Measurements from ENCODE around the gene MAP1S. TPM values are rescaled to one million over a fixed set of nuclear protein-coding genes. Genes with fewer than 3 reads are reported as not detected.

Gene MAP1S
- total and polyA plus RNA-seq, 2 of the 4 experiments (the other 2 are of a cell fraction) = 6.1 to 48.6 TPM

DNA sequence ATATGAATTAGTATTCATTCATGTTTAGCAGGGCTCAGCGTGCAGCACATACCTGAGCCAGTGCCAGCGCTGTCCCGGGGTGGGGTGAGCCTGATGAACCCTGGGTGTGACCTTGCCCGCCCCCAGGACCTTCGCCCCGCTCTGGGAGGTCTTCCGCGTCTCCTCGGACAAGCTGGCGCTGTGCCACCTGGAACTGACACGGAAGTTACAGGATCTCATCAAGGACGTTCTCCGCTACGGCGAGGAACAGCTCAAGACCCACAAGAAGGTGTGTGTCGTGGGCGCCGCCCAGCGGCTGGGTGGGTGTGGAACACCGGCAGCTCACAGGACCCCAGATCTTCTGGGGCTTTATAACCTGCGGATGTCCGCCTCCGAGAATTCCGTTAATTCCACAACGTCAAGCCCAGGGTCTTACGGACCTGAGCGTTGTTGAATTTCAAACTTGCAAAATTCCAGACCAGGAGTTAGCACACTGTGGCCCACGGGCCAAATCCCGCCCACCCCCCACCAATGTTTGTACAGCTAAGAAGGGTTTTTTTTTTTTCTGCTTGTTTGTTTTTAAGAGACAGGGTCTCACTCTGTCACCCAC is 47.4 kb downstream of the MAP1S start:
- no peak overlapping the region for H3K4me3 ChIP-seq (ENCODE audit: insufficient read depth, low read depth, low read length)
- H3K79me1 ChIP-seq (ENCODE audit: low read depth in 1 of 2, low read length in 2 of 2) = no peaks in the 10 kb centered on the region
- in situ Hi-C loops (cut with MboI; ENCODE audit: low sequenced_read_pairs) (no loop called here), intact Hi-C loops (cut with micrococcal nuclease) (loop anchor here (1.0 to 10.0 kb wide), 3 partner anchors 62 to 312 kb away; no protein-coding TSS in a partner anchor), dilution Hi-C loops (cut with HindIII; ENCODE audit: low sequenced_read_pairs, unreplicated experiment) (no loop called here)
- H3K9ac ChIP-seq (ENCODE audit: low read depth, low read length) = 0 out of 2 replicates have a peak overlapping the region, but pooled peaks have one; percentile 31
- TF ChIP-seq CHD1 (IDR thresholded peaks at IDR 0.05; ENCODE audit: low read depth, low read length) (no peak), RAD21 (IDR thresholded peaks at IDR 0.05; ENCODE audit: low read length) (peak; percentile 89), NFE2L2 (IDR thresholded peaks at IDR 0.05; ENCODE audit: low read depth, low read length) (no peak), POLR2A (IDR thresholded peaks at IDR 0.05; ENCODE audit: low read depth, low read length) (no peak), MXI1 (IDR thresholded peaks at IDR 0.05; ENCODE audit: borderline replicate concordance, low read depth, low read length) (no peak), RCOR1 (IDR thresholded peaks at IDR 0.05; ENCODE audit: insufficient replicate concordance, low read length) (no peak), SMC3 (IDR thresholded peaks at IDR 0.05; ENCODE audit: low read depth, low read length) (peak; percentile 69)
- TF ChIP-seq, protein P1, sequence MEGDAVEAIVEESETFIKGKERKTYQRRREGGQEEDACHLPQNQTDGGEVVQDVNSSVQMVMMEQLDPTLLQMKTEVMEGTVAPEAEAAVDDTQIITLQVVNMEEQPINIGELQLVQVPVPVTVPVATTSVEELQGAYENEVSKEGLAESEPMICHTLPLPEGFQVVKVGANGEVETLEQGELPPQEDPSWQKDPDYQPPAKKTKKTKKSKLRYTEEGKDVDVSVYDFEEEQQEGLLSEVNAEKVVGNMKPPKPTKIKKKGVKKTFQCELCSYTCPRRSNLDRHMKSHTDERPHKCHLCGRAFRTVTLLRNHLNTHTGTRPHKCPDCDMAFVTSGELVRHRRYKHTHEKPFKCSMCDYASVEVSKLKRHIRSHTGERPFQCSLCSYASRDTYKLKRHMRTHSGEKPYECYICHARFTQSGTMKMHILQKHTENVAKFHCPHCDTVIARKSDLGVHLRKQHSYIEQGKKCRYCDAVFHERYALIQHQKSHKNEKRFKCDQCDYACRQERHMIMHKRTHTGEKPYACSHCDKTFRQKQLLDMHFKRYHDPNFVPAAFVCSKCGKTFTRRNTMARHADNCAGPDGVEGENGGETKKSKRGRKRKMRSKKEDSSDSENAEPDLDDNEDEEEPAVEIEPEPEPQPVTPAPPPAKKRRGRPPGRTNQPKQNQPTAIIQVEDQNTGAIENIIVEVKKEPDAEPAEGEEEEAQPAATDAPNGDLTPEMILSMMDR (conservative IDR thresholded peaks at IDR 0.05; ENCODE audit: low read depth, low read length) = peak; percentile 81
- TF ChIP-seq, protein P2, sequence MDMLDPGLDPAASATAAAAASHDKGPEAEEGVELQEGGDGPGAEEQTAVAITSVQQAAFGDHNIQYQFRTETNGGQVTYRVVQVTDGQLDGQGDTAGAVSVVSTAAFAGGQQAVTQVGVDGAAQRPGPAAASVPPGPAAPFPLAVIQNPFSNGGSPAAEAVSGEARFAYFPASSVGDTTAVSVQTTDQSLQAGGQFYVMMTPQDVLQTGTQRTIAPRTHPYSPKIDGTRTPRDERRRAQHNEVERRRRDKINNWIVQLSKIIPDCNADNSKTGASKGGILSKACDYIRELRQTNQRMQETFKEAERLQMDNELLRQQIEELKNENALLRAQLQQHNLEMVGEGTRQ (IDR thresholded peaks at IDR 0.05; ENCODE audit: low read depth, low read length) = no peak
- H3K27me3 ChIP-seq (ENCODE audit: control insufficient read depth, insufficient read depth, low read length) = peaks cover 3% of the 10 kb centered on the region; the same call in 1 of the 2 replicates
- no peaks in the 10 kb centered on the region for H3K9me3 ChIP-seq (ENCODE audit: control insufficient read depth, insufficient read depth, low read length)
- DNase-seq (peak; percentile 77), ATAC-seq (ENCODE audit: low read depth) (peak; percentile 97)
- H3K14ac ChIP-seq (replicated peaks; ENCODE audit: low read depth, low read length) = no peak overlapping the region
- H2AK9ac ChIP-seq (replicated peaks; ENCODE audit: low read depth, low read length, poor library complexity) = peak overlapping the region; percentile 89
- H3K9me1 ChIP-seq (ENCODE audit: insufficient read depth, low read length) = no peaks in the 10 kb centered on the region
- no TSS peak for BruUV-seq (replicated peaks)
- no peaks in the 10 kb centered on the region for H4K20me1 ChIP-seq (ENCODE audit: insufficient read depth, low read length)
- POLR2A ChIA-PET (ENCODE audit: unreplicated experiment) = no interaction called here
- no peak overlapping the region for H4K91ac ChIP-seq (ENCODE audit: insufficient read depth, low read depth, low read length)
- no peaks in the 10 kb centered on the region for H3K36me3 ChIP-seq (ENCODE audit: control insufficient read depth, insufficient read depth, low read length)
- no peak overlapping the region for H3K27ac ChIP-seq (ENCODE audit: insufficient read depth, low read length)
- no peak overlapping the region for H3K18ac ChIP-seq (ENCODE audit: low read depth, low read length)
- H4K5ac ChIP-seq (ENCODE audit: low read depth, low read length) = no peak overlapping the region
- H3K56ac ChIP-seq (ENCODE audit: extremely low read depth, insufficient read depth, low read length) = no peak overlapping the region
- peak overlapping the region; percentile 71 for H3K4me2 ChIP-seq (ENCODE audit: low read depth, low read length)
- peak overlapping the region; percentile 78; the same call in 1 of the 2 replicates for H3K23ac ChIP-seq (ENCODE audit: low read depth, low read length)
- no peak overlapping the region for H3K4ac ChIP-seq (ENCODE audit: low read depth, low read length)
- H2AFZ ChIP-seq (replicated peaks; ENCODE audit: low read length, poor library complexity) = peak overlapping the region; percentile 93
- CTCF ChIA-PET = interaction anchor here (0.5 to 1.7 kb wide), 18 partner anchors 10 to 917 kb away, joined by 3 to 7 read pairs (median 3); partner anchors contain the start of gene PGLS
- H2BK15ac ChIP-seq (ENCODE audit: low read depth, low read length) = no peak overlapping the region
- 0 out of 4 replicates have a peak overlapping the region, but pooled peaks of 1 of the 2 experiments have one; percentile 58 for H4K8ac ChIP-seq (ENCODE audit: low read depth in 2 of 2, low read length in 2 of 2)
- no peaks in the 10 kb centered on the region for H3K4me1 ChIP-seq (ENCODE audit: control insufficient read depth, insufficient read depth, low read length)
- H2BK120ac ChIP-seq (ENCODE audit: low read depth, low read length) = no peak overlapping the region
- H2BK5ac ChIP-seq (ENCODE audit: low read depth, low read length, poor library complexity, severe bottlenecking) = no peak overlapping the region
- 5% methylated on average over 11 of the region's 29 CpGs; no CpG with 5 or more reads in 1 of the 2 experiments for WGBS, 2 experiments (ENCODE audit: extremely low coverage in 2 of 2, insufficient read length in 1 of 2)
- no peak overlapping the region for H2BK20ac ChIP-seq (ENCODE audit: low read depth, low read length)
- H2AK5ac ChIP-seq (ENCODE audit: low read depth, low read length) = no peak overlapping the region
